Uterus (tissue), 4 donors: ENCODE results near the gene NTN4. TPM values are rescaled to one million over a fixed set of nuclear protein-coding genes. Genes with fewer than 3 reads are reported as not detected.

Source experiments
- DNase-seq, 2 donors: peaks; one replicate each; pipeline ENCODE4 v3.0.0-alpha.2; 2019 to 2020
- H3K27ac ChIP-seq, 2 donors: fragments of 200-600 bp; sonication (generic); 1 replicate in 1 of 2; 2 replicates in 1 of 2; pipeline ENCODE4 v1.5.1; 2016 to 2018
- H3K27me3 ChIP-seq, 2 donors: fragments of 200-600 bp; sonication (generic); one replicate each; pipeline ENCODE4 v1.5.1; 2018 to 2019; ENCODE audit warnings: control low read depth in 1 of 2
- H3K36me3 ChIP-seq, 2 donors: fragments of 200-600 bp; sonication (generic); one replicate each; pipeline ENCODE4 v1.5.1; 2019; ENCODE audit warnings: control low read depth in 1 of 2
- H3K4me1 ChIP-seq, 2 donors: fragments of 200-600 bp; sonication (generic); one replicate each; pipeline ENCODE4 v1.5.1; 2018 to 2019; ENCODE audit warnings: control low read depth in 1 of 2
- H3K4me3 ChIP-seq, 2 donors: fragments of 200-600 bp; sonication (generic); 1 replicate in 1 of 2; 2 replicates in 1 of 2; pipeline ENCODE4 v1.5.1; 2018 to 2019; ENCODE audit warnings: mild to moderate bottlenecking in 1 of 2
- H3K9me3 ChIP-seq, 2 donors: fragments of 200-600 bp; sonication (generic); one replicate each; pipeline ENCODE4 v1.5.1; 2019; ENCODE audit warnings: control low read depth in 1 of 2
- POLR2A ChIP-seq, 2 donors: fragments of 450-650 bp; IDR thresholded peaks; one replicate each; pipeline ENCODE4 v1.6.1; 2016; ENCODE audit warnings: antibody characterized with exemption in 2 of 2, mild to moderate bottlenecking in 1 of 2, moderate library complexity in 1 of 2
- intact Hi-C: fragments of 100-400 bp; cut with DNase I; formaldehyde crosslinking; loops from one replicate; pipeline ENCODE4 v1.15.1; 2023; ENCODE audit warnings: low total_unique reads
- total RNA-seq, 4 donors: library from RNA; depleted of rRNA in 3 of 4; stranded (reverse); fragments of >200 nt in 3 of 4; gene quantifications; one replicate each; pipeline versions ENCODE4 v1.1.0 to v1.2.4, GENCODE V29; 2014 to 2023
- TF ChIP-seq, protein P1 (sequence below), 4 experiments: fragments of 200-600 bp in 2 of 4; fragments of 450-650 bp in 2 of 4; sonication (generic) in 2 of 4; IDR thresholded peaks; one replicate each; pipeline ENCODE4 v1.5.1; 2016 to 2019; ENCODE audit warnings: antibody characterized with exemption in 4 of 4, mild to moderate bottlenecking in 2 of 4, moderate library complexity in 1 of 4
- donor health status: DM: yes; HTN: yes; CAD: no.

The NTN4 gene
- total RNA-seq, 4 donors from 2014 or later: 16.6 to 86.8 (median 28.2) TPM

DNA sequence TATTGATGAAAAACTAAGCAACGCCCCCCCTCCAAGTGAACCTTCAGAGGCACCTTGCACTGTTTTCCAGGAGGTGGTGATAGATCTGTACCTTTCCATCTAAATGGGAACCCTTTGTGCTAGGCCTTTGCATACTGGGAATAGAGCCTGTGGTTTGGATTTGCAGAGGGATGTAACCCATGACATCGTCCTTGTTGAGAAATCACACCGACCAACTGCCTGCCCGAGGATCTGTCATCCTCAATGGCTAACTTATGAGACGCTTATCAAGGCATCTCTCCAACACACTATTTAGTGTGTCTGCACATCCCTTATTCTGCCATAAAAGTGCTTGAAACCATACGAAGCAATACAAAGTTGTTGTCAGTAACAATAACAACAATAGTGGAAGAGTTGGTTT, 22.9 kb downstream of the NTN4 start:
- Histone ChIP-seq H3K4me1 (no peaks in the 10 kb centered on the region), H3K36me3 (no peaks in the 10 kb centered on the region), H3K4me3 (no peak overlapping the region), H3K27ac (no peak overlapping the region), H3K27me3 (no peaks in the 10 kb centered on the region), H3K9me3 (no peaks in the 10 kb centered on the region)
- TF ChIP-seq POLR2A (IDR thresholded peaks at IDR 0.05): no peak
- TF ChIP-seq, protein P1, sequence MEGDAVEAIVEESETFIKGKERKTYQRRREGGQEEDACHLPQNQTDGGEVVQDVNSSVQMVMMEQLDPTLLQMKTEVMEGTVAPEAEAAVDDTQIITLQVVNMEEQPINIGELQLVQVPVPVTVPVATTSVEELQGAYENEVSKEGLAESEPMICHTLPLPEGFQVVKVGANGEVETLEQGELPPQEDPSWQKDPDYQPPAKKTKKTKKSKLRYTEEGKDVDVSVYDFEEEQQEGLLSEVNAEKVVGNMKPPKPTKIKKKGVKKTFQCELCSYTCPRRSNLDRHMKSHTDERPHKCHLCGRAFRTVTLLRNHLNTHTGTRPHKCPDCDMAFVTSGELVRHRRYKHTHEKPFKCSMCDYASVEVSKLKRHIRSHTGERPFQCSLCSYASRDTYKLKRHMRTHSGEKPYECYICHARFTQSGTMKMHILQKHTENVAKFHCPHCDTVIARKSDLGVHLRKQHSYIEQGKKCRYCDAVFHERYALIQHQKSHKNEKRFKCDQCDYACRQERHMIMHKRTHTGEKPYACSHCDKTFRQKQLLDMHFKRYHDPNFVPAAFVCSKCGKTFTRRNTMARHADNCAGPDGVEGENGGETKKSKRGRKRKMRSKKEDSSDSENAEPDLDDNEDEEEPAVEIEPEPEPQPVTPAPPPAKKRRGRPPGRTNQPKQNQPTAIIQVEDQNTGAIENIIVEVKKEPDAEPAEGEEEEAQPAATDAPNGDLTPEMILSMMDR (IDR thresholded peaks at IDR 0.05): no peak
- DNase-seq: no peak
- intact Hi-C loops: no loop called here

DNA sequence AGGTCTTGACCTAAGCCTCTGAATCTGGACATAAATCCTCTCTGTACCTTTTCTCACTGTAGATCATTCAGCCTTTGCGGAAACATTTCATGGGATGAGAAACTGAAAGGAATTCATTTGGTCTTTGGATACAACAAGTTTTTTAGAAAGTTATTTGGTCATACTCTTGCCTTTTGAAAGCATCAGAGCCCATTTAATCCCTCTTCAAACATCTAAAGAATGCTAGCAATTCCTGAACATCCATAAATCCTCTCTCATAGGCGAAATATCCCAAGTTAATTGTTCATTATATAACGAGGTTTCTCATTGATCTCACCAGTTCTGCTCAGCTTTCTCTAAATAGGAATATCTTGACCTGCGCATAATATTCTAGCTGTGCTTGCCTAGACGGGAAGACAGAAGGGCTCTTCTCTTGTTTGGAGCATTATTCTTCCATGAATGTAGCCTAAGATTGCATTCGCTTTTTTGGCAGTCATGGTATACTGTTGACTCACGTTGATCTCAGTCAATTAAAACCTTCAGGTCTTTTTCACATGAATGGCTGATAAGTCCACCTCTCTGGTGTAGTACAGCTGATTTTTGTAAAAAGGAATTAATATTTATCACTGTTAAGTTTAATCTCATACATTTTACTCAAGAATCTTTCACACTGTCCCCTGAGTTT, 24.1 kb downstream of the NTN4 start:
- DNase-seq: no peak
- TF ChIP-seq POLR2A (IDR thresholded peaks at IDR 0.05): no peak
- TF ChIP-seq, protein P1 (IDR thresholded peaks at IDR 0.05): no peak
- H3K27me3 ChIP-seq: no peaks in the 10 kb centered on the region
- intact Hi-C loops: no loop called here
- H3K4me3 ChIP-seq: no peak overlapping the region
- no peaks in the 10 kb centered on the region for H3K36me3 ChIP-seq
- no peaks in the 10 kb centered on the region for H3K4me1 ChIP-seq
- H3K9me3 ChIP-seq: no peaks in the 10 kb centered on the region
- no peak overlapping the region for H3K27ac ChIP-seq

DNA sequence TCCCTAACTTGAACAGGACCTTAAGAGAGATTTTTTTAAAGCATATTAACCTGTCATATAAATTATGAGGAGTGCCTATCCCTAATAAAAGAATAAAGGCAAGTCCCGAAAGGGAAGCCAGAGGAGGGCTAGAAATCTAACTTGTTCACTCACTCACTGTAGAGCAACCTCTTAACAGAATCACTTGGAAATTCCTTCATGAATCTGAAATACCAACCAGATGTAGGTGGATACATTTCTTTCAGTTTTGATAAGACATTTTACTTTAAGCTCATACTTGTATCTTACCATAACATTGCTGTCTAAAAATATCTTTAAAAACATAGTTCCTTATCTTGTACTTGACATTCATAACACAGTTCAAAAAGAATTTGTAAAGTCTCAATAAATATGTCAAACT, 25.7 kb downstream of the NTN4 start:
- no peak overlapping the region for H3K4me3 ChIP-seq
- intact Hi-C loops: no loop called here
- no peak overlapping the region for H3K27ac ChIP-seq
- H3K9me3 ChIP-seq: no peaks in the 10 kb centered on the region
- no peaks in the 10 kb centered on the region for H3K36me3 ChIP-seq
- DNase-seq: no peak
- no peaks in the 10 kb centered on the region for H3K27me3 ChIP-seq
- TF ChIP-seq, protein P1 (IDR thresholded peaks at IDR 0.05): no peak
- no peak for TF ChIP-seq POLR2A (IDR thresholded peaks at IDR 0.05)
- H3K4me1 ChIP-seq: no peaks in the 10 kb centered on the region

DNA sequence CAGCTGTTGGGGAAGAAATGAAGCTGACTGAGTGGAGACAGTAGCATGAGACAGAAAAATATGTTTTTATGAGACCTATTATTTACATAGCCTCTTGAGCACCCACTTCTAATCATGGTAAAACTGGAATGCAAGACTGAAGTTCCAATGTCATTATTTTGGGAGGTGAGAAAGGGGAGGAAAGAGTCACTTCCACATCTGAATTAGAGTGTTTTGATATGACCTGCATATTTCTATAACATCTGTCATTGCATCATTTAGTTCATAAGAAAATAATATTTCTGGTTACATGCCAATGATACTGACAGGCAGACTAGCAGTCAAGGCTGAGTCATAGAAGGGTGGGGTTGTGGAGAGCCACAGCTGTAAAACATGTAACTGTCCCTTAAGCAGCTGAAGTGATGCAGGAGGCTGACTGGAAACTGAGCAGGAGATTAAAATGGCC, 26.7 kb downstream of the NTN4 start:
- H3K27me3 ChIP-seq: no peaks in the 10 kb centered on the region
- no peak overlapping the region for H3K4me3 ChIP-seq
- H3K27ac ChIP-seq: no peak overlapping the region
- TF ChIP-seq, protein P1 (IDR thresholded peaks at IDR 0.05): no peak
- no peak for TF ChIP-seq POLR2A (IDR thresholded peaks at IDR 0.05)
- H3K4me1 ChIP-seq: no peaks in the 10 kb centered on the region
- H3K9me3 ChIP-seq: no peaks in the 10 kb centered on the region
- intact Hi-C loops: no loop called here
- no peak for DNase-seq
- H3K36me3 ChIP-seq: no peaks in the 10 kb centered on the region

DNA sequence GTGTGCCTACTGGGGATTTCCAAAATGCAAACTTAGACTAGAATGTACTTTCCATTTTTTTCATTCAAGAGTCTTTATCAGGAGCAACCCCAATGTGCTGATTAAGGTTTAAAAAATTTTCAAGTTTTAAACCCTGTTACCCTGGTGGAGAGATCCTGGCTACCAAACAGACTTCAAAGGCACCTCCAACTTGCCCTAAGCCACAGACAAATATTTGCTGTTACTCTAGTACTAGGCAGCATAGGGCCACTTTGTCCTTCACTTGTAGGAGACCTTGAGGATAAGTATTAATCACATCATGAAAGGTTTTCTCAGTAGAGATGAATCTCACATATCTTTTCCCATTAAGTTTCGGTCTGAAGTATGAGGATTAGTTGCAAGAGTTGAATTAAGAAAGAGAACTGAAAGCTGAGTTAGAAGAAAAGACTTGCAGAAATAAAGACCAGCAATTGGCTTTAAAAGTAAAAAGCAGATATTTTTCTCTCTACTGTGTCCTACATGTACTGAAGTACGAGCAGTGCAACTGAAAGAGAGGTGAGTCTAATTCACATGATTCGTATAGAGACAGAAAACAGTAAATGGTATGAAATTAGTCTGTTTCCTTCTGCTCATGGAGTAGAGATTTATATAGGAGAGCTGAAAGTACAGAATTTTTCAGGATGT, 28.3 kb downstream of the NTN4 start:
- Histone ChIP-seq H3K27ac (no peak overlapping the region), H3K27me3 (no peaks in the 10 kb centered on the region), H3K9me3 (no peaks in the 10 kb centered on the region), H3K36me3 (no peaks in the 10 kb centered on the region), H3K4me3 (no peak overlapping the region), H3K4me1 (no peaks in the 10 kb centered on the region)
- intact Hi-C loops: no loop called here
- DNase-seq: no peak
- no peak for TF ChIP-seq POLR2A (IDR thresholded peaks at IDR 0.05)
- TF ChIP-seq, protein P1 (IDR thresholded peaks at IDR 0.05): no peak
